GM19099 (cell line): Measurements from ENCODE around the gene BLOC1S3.

Source experiments
- POLR2A ChIP-seq: IDR thresholded peaks from 3 replicates; pipeline ENCODE4 v1.6.1; 2011; ENCODE audit warnings: low read depth; ENCODE audit not compliant: insufficient read length; ENCODE audit errors: extremely low read depth

Gene BLOC1S3

DNA sequence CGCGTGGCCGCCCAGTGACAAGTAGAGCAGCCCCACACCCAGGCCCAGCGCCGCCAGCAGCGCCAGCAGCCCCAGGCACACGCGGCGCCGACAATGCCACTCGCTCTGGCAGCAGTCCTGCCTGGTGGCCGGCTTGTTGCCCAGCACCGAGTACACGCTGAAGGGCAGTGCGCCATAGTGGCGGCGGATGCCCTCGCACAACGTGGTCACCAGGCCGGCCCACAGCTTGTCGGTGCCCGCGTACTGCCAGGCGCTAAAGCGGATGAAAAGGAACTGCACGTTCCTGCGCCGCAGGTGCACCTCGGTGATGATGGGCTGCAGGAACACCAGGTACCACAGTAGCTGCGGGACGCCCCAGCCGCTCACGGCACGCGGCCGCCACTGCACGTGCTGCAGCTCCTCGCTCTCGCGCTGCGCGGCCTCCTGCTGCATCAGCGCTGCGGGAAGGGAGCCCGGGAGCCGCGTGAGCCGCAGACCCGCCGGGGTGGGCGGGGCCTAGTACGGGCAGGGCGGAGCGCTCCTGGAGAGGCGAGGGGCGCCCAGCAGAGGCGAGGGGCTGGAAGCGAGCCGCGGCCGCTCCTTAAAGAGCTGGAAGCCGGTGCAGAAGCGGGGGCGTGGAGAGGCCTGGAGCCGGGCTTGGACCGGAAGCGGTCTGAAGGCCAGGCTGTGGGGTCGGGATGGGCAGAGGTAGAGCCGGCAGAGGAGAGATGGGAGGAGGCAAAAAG is 25.1 kb upstream of the BLOC1S3 start:
- TF ChIP-seq POLR2A = no peak

DNA sequence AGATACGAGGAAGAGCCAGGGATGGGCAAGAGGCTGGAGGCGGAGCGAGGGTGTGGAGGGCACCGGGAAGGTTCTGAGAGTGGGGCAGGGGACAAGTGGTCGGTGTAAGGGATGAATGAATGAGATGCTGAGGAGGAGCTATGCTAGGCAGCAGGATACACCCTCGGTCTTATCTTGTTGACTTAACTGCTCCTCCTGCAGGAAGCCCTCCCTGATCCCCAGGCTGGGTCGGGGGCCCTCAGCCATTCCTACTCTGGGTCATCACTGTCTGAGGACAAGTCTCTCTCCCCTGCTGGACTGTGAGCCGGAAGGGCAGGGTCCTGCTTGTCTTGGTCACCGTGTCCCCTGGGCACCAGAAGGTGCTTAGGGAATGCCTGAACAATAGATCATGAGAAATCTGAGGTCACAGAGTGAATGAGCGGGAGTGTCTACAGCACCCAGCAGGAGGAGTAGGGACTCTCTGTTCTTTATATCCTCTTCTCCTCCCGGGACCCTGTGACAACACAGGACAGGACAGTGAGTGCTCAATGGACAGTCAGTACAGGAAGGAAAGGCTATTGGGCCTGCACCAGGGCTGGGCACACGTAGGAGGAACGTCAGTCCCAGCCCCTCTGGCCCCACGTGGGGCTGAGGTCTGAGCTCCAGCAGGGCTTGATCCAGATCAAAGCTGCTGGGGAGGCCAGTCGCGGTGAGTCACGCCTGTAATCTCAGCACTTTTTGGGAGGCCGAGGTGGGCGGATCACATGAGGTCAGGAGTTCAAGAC is 24.3 kb upstream of the BLOC1S3 start:
- TF ChIP-seq POLR2A = no peak

- TF ChIP-seq POLR2A = no peak
Measured at GRCh38 chr19:45156011-45156630, 22.5 kb upstream of the BLOC1S3 start.

DNA sequence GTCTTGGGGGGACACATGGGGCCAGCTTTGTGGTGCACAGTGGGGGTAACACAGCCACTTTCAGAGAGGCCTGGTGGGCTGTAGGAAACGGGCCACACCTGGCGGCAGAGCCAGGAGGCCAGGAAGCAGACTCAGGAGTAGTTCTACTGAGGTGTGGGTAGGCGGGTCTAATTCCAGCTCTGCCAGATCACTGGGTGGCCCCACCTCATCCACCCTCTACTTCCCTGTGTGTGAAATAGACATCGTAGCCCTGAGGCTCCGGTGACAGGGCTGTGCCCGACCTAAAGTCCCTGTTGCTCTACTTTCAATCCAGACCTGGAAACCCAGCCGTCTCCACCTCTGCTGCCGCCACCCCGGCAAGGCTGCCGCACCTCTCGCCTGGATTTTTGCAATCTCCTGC is 21.8 kb upstream of the BLOC1S3 start:
- no peak for TF ChIP-seq POLR2A

GRCh38 chr19:45158503-45159209 is 19.9 kb upstream of the BLOC1S3 start:
- no peak for TF ChIP-seq POLR2A

- TF ChIP-seq POLR2A = no peak
Measured at GRCh38 chr19:45159210-45159970, 19.2 kb upstream of the BLOC1S3 start.

GRCh38 chr19:45159971-45160324 is 18.6 kb upstream of the BLOC1S3 start:
- no peak for TF ChIP-seq POLR2A

GRCh38 chr19:45160870-45161737 is 17.5 kb upstream of the BLOC1S3 start, which contains the start of gene NKPD1:
NKPD1 (minus strand) TSS chr19:45160982; CDS start chr19:45160150, 832 bp downstream.
- TF ChIP-seq POLR2A = no peak

- TF ChIP-seq POLR2A = no peak
Measured at GRCh38 chr19:45161738-45162607, 16.6 kb upstream of the BLOC1S3 start.

DNA sequence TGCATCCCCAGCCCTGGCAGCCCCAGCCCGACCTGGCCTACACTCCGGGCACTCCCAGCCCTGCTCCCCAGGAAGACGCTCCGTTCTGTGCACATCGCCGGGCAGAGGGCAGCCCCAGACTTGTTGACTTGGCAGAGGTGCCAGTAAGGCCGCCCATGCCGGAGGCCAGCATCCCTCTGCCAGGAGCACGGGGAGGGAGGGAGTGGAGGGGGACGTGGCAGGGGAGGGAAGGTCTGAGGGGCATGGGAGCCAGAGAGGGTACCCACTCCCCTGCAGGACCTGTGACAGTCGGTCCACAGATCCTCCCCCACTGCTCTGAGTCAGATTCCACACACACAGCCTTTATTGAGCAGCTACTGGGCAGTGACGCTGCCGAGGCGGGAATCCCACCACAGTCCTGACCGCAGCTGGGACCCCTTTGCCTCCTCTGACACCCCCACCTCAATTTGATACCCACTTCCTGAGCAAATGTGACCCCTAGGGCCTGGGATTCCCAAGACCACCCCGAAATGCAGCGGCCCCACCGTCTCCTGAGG is 15.9 kb upstream of the BLOC1S3 start:
- TF ChIP-seq POLR2A = no peak

GRCh38 chr19:45163156-45163555 is 15.4 kb upstream of the BLOC1S3 start:
- no peak for TF ChIP-seq POLR2A

DNA sequence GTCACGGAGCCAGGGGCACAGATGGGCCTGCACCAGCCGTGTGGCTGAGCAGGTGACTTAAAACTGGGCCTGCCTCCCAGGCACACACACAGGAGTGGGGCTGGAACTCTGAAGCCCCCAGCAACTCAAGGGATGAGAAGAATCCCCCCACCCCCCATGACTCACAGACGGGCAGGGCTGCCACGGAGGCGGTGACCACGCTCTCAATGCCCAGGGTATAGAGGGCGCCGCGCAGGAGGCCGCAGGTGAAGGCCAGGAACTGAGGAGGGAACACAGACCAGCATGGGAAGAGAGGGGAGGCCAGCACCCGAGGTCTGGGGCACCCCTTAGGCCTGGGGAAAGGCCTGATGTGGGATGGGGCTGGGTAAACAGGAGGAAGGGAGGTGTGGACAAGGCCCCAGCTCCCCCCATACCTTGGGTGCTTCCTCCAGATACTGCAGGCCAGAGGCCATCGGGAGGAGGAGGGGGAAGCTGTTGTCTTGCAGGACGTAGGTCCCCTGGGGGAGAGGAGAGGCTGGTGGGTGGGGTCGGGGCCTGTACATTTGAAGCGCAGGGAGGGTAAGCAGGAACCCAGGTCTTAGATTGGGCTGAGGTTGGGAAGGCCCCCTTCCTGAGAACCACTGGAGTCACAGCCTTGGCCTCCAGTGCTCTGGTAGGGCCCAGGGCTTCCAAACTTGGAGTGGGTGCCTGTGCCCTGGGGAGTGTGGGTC is 14.7 kb upstream of the BLOC1S3 start:
- TF ChIP-seq POLR2A = no peak
